CD4-positive, alpha-beta T cell treated with Interleukin-6 for 4 hours (primary cell): ENCODE measurements around the gene HOXC12.

Experiments used
- DNase-seq: peaks from one replicate; pipeline ENCODE4 v3.0.0-alpha.2; 2020; ENCODE audit warnings: mixed read lengths

Gene HOXC12, protein sequence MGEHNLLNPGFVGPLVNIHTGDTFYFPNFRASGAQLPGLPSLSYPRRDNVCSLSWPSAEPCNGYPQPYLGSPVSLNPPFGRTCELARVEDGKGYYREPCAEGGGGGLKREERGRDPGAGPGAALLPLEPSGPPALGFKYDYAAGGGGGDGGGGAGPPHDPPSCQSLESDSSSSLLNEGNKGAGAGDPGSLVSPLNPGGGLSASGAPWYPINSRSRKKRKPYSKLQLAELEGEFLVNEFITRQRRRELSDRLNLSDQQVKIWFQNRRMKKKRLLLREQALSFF

DNA sequence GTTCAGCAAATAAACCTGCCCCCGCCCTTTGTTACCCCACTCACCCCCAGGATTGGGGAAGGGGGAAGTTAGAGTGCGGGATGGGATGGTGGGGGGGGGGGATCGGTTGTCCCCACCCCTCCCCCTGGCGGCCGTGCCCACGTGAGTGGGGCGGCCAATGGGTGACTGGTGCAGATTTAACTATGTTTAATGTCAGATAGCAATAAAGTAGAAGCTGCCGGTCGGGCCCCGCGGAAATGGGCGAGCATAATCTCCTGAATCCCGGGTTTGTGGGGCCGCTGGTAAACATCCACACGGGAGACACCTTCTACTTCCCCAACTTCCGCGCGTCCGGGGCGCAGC, at the start of gene HOXC12:
Gene HOXC12, plus strand, starts transcription at position 210 of the 342 bp plus-strand sequence. Its CDS starts 27 bp downstream, at position 237.
- DNase-seq: no peak

DNA sequence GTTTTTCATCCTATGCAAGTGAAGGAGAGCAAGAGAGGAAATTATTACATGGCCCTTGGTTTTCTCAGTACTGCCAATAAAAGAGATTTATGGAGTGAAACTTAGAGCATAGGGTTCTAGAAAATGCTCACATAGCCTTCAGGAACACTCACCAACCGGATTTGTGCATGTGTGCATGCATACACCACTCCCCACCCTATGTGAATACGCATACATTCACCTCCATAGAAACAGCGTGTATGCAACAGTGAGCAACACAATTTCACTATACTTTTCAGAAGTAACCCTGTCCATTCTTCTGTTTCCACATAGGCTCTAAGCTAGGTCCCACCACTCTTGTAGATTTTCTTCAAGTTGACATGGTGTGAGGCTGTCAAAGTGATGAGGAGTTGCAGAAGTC, 47.6 kb upstream of the HOXC12 start:
- DNase-seq: no peak

DNA sequence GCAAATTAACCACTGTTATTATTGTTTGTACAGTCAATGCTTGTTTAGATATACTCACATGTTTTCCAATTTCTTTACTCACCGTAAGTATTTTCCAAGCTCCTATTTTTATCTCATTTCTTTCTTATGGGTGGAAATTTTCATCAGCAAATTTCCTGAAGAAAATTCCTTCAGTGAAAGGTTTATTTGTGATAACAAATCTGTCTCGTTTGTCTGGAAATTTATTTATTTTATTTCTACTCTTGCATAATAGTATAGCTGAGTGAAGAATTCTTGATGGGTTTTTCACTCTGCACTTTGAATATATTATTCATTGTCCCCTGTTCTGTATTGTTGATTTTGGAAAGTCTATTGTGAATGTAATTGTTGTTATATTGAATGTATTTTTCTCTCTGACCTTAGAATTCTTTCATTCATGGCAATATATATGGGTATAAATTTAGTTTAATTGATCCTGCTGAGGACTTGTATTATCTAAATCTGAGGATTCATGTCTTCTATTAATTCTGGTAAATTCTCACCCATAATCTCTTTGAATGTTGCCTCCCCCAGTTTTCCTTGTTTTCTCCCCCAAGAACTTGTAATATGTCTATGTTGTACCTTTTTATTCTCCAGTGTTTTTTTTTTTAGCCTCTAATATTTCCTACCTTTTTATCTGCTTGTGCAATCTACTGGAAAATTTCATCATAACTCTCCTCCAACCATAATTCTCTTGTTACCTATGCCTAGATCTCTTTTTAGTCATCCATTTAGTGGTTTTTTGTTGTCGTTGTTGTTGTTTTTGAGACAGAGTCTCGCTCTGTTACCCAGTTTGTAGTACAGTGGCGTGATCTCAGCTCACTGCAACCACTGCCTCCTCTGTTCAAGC, 37.7 kb upstream of the HOXC12 start:
- DNase-seq: no peak

DNA sequence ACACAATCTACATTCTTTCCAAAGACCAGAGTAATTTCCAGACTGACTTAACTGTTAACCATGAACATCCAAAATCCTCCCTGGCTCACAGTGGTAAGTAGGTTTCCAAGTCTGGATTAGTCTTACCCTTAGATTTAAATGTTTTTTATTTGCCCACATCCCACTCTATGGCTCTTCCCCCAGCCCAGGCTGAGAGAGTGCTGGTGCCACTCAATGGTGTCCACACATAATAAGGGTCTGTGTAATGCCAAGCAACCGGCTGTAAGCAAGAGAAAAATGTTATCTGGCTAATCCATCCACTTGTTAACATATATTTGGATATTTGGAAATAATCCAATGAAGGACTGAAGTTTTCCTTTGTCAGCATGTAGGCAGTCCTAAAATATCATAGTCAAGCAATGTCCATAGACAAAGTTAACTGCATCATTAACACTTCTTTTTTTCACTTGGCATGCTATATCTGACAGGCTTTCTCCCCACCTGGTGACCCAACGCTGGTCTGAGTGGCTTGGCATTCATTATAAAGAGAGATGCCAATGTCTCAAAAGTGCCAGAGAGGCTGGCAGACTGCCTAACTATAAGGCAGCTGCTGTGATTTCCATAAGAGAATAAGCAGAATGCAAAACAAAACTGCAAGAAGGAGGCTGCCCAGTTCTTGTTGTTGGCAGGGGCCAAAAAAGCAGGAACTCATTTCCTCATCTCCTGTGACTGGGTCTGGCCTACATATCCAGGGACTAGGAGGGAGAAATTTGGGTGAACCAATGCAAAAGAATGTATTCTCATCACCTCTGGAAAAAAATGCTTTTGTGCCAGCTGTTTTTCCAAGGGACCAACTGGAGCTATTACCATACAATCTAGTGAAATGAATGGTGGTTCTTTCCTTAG, 29.9 kb upstream of the HOXC12 start:
- no peak for DNase-seq

DNA sequence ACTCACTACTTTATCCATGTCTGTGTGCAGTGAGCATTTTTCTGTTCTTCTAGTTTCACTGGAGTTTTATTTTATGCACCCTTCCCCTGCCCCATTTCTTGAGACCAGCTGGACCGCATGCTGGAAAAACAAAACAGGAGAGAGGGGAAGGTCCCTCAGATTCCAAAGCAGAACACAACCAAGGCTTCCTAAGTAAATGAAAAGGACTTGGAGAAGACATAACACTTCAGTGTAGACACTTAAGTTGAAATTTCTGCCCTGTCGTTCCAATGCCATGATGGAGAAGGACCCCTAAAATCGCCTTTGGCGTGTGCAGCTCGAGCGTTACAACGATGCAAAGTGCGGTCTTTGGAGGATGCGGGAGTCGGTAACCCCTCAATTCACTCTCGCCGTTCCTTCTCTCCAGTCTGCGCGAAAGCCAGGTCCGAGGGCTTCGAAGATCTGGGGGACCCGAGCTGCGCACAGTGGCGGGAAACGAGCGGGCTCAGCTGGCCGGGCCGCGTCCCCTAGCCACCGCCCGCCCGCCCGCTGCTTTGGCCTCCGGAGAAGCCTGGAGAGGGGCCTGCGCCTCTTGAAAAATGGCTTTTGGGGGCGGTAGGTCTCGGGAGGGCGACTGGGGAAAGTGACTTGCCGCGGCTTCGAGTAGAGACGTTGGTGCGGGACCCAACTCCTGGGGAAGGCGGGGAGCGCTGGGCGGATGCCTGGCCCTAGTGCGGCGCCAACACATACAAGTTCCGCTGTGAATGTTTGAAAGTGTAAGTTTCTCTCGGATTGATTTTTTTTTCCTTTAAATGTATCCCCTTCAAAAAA, 27.3 kb upstream of the HOXC12 start:
- DNase-seq: no peak

DNA sequence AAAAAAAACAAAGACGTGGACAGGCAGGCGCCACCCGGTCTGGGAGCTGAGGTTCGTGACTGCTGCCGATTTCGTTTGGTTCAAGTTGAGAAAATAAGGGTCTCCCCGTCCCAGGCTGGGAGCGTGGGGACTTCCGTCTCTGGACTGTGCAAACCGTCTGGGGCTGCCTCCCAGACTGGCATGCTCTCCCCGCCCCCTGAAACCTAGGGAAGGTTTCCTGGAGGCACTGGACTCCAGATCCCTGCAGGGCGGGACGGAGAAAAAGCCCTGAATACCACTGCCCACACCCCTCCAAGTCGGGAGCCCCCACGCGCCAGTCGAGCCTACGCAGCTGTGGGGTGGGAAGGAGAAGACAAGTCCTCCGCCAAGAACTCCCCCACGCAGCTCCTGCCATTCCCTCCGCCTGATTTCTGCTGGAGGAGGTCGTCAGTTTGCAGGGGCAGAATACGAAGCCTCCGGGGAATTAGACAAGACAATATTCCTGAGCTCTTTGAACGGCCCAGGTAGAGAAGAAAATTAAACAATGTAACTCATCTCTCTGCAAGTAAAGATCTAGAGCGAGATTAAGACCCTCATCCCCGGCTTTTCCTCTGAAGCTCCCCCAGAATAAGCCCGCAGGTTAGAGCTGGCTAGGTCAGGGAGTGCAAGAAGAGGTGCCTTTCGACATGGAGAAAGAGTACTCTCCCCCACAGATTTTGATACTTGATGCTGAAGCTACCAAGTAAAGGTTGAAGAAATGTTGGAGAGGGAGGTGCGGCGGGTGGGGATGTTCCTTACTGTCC, 26.5 kb upstream of the HOXC12 start:
- no peak for DNase-seq

DNA sequence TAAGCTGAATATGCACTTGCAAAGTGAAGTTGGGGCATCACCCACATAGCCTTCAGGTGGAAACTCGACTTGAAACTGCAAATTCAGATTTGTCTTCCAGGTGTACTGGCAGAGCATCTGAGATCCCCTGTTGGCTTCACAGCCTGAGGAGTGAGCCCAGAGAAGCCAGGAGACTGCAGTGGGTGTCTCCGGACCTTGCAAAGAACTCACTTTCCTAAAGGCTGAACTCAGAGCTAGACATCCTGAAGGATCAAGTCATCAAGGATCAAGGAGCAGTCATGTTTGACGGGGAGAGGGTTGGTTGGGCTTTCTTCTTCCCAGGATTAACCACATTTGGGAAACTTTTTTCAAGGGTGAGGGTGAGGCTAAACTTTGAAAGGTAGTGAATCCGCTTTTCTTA, 25.2 kb upstream of the HOXC12 start:
- DNase-seq: no peak

DNA sequence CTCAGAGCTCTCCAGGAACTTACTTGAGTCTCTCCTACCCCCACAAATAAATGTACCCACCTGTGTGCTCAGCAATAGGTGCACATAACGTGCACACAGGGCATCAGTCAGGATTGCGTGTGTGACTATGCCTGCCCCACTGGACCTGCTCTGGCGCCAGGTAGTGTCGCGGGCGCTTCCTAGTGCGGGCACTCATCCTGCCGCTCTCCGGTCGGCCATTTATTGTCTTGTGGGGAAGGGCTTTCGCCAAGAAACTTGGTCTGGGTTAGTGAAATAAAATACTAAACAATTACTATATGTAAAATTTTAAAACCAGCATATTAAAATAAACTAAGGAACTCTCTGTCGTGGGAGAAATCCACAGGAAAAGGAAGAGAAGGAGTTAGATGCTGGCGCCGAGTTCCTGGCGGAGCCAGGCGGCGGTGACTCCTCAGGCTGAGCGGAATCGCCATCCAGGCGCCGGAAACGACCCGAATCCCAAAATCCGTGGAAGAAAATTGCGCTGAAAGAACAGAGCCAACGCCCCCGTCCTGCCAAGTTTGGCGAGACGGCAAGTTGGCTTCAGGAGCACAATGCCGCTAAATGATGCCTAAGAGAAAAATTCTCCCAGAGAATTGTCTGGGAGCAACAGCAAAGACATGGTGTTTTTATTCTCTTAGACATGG, 24.0 kb upstream of the HOXC12 start:
- DNase-seq: no peak

DNA sequence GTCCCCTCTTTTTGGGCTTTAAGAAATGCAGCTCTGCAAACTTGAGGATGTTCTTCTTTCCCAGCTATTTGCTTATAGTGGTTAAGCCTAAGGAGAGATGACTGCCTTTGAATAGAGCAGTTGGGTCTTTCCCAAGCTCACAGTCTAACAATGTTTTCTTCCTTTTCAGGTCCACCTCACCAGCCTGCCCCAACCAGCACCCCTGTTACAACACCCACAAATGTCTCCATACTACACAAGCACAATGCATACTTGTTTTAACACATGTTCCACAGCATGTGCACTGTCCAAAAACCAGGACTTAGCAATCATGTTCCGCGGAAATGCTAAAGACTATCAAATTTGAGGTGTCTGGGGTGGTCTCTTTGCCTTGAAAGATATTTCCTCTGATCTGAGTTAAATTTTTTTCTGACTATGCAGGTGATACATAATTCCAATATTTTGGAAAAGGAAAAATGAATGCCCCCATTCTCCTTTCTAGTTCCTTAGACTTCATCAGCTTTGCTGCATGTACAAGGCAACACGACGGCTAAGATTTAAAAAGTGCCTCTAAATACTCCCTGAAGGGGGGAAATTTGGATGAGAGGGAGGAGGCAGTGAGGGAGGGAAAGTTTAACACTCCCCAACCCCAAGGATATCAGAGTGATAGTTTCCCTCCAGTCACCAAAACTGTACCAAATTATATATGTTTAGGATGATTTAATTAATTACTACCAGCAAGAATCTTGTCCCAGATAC, 22.7 kb upstream of the HOXC12 start:
- DNase-seq: no peak

DNA sequence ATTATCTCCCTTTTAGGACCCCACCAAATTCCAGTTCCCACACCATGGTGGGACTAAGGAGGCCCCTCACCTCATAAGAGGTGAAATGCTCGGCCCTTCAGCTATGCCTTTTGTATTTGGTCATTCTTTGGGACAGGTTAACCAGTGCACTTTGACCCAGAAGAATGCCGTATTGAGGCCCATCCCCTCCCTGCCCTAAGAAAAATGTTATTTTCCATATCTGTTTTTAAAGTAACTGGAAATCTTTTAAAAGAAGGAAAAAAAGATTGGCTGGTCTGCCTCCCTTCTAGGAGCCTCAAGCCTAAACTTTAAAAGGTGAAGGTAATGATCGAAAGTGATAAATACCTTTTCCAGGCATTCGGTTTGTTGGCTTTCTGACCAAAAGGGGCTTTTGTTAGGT, 21.8 kb upstream of the HOXC12 start:
- no peak for DNase-seq

DNA sequence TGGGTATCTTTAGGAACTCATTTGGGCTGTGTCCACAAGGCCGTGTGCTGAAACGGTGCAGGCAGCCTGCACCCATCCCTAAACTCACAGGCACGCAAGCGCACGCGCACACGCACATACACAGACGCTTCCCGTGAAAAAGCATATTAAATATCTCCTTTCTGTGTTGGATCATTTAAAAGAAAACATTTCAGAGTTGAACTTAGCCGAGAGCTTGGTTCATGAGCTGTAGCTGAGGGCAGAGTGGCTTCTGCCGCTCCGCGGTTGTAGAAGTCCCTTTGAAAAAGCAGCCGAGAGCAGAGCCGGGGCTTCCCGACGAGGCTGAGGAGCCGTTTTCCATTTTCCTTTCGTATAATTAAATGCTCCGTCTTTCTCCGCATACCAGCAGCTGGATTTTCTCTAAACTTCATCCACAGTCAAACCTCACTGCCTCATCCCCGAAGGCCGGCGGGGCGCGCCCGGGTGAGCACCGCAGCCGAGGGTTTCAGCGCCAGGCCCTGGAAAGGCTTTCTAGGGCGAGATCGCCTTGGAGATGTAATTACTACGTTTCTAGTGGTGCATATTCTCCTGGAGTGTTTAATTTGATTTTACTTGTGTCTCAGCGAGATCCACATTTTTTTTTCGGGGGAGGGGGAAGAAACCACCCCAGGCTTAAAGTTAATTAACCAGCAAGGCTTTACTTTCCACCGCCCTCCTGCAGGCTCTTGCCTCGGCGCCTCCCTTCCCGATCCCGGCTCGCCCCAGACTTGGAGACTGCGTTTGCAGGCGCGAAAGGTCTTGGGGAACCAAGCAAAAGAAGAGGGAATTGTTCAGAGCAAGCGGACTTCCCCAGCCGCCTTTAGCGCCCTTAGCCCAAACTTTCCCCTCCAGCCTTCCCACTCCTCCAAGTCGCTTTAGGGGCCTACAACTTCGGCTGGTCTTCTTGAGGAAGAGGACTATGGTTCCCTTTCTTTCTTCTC, 19.0 kb upstream of the HOXC12 start:
- no peak for DNase-seq

DNA sequence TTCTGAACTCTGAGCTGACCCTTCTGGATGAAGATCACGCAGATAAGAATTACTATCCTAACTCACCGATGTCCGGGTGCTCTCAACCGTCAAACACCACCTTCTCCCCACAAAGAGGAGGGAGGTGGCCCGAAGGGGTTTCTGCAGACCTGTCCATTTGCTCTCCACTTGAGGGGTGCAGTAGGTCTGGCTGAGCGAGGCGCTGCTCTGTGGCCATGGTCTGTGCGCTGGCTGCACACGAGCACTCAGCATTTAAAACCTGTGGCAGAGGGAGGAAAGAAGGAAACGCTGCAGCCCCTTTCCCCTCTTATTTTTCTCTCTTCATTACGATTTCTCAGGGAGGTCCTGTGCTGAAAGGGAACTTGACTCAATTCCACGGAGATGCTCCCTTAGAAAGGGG, 17.6 kb upstream of the HOXC12 start:
- no peak for DNase-seq

DNA sequence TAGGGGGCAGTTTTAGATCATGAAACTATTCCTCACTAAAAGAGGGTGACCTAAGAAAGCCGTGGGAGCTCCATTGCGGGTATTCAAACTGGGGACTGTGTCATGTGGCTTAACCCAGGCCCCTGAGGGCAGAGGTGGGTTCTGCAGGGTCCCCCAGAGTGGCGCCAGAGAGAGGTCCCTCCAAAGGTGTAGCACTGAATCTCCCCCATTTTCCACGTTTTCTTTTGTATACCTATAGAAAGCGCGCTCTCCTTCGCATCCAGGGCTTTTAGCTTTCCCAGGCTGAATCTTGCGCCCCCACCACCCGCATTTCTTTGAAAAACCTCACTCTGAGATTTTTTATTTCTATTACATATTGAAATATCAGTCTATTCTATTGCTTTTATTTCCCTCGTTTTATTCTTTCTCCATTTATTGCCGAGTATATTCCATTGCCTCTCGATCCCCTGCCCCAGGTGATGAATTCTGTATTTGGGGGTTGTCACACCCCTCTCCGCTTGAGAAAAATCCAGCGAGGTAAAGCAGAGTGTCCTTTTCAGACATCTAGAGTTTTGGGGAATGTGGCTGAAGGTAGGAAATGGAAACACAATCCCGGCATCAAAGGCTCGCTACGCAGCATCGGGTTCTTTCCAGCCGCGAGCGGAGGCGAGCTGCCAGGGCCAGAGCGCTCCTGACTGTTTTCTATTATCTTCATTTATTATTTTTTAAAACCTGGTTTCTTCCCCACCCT, 16.9 kb upstream of the HOXC12 start:
- DNase-seq: no peak

DNA sequence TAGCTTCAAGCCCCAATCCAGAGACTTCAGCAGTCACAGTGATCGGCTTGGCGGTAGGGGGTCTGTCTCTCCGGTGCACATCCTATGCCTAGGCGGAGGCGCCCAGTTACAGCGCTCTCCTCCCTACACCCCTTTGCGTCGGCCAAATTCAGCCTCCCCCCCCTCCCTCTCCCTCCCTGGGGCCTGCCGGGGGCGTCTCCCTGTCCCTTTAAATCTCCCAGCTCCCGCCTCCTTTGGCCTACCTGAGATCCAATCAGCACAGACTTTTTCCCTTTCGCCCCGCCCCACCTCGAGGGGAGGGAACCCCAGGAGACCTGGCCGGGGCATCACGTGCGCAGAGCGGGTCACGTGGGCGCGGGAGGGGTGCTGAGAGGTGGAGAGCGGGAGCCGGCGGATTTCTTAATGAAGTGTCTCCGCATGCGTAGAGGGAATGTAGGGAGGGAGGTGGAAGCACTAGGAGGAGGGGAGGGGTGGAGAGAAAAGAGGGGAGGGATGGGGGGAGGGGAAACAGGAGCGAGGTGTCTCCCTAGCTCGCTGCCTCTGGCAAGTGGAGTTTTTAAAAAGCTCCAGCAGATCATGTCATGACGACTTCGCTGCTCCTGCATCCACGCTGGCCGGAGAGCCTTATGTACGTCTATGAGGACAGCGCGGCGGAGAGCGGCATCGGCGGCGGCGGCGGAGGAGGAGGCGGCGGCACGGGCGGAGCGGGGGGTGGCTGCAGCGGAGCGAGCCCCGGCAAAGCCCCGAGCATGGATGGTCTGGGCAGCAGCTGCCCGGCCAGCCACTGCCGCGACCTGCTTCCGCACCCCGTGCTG, 16.2 kb upstream of the HOXC12 start, which contains the start of gene HOXC13:
Gene HOXC13, plus strand, starts transcription at position 506 of the 815 bp plus-strand sequence. Its CDS starts 76 bp downstream, at position 582.
- peak; percentile 29 for DNase-seq

DNA sequence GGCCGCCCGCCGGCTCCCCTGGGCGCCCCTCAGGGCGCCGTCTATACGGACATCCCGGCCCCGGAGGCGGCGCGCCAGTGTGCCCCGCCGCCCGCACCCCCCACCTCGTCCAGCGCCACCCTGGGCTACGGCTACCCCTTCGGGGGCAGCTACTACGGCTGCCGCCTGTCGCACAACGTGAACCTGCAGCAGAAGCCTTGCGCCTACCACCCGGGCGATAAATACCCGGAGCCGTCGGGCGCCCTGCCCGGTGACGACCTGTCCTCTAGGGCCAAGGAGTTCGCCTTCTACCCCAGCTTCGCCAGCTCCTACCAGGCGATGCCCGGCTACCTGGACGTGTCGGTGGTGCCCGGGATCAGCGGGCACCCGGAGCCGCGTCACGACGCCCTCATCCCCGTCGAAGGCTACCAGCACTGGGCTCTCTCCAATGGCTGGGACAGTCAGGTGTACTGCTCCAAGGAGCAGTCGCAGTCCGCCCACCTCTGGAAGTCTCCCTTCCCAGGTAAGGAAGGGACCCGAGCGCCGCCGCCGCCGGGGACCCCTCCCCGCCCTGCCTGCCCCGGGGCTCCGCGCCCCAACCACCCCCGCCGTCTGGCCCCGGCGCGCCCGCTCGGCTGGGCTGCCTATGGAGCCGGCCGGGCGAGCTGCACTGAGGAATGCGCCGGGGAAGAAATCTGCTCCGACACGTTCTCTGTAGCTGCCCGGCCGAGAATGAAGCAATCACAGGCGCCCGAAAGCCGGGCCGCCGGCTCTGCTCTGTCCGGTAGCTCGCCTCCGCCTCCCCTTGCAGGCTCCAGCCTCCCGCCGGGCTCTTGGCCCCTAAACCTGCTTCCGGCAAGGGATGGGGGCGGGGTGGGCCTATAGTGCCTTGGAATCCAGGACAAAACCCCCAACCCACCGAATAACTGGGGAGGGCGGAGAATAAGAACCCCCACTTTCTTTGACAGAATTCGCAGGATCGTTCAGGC, 15.3 kb upstream of the HOXC12 start:
- no peak for DNase-seq

DNA sequence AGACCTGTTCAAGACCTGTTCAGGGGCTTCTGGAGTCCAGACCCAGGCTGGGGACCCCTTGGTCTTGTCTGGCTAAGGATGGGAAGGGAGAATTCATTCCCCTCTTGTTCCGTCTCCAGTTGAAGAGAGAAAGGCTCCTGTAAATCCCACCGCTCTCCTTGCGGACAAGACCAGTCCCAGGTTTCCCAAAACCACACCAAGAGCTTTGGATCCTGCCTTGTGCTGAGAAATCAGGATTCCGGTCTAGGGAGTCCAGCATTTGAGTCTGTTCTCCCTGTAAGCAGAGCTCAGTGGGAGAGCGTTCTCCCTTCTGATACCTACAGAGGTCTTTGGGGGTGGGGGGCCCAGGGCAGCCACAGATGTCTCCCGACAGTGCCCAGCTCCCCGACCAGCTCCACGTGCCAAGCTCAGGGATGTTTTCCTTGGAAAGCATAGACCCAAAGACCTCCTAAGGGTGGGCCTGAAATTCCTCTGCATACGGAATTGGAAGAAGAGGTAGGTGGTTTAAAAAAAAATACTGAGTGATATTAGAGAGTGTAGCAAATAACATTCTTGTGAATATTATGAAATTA, 14.2 kb upstream of the HOXC12 start:
- no peak for DNase-seq
